GM21619 (cell line): ENCODE results near the gene THRA.
A peak's percentile ranks its signal among the peaks of the same experiment; 100 is the strongest.

Source experiments
- ATAC-seq: cut with Tn5 transposase; IDR thresholded peaks from one replicate; pipeline ENCODE4 v1.9.1; 2021; ENCODE audit not compliant: unreplicated experiment

Gene THRA

GRCh38 chr17:40079545-40079944, 16.8 kb downstream of the THRA start:
- ATAC-seq: no peak

- no peak for ATAC-seq
Observed at GRCh38 chr17:40084477-40084876, 21.7 kb downstream of the THRA start.

GRCh38 chr17:40086150-40087044, 23.6 kb downstream of the THRA start:
- no peak for ATAC-seq

- no peak for ATAC-seq
Observed at GRCh38 chr17:40087049-40087794, 24.5 kb downstream of the THRA start.

GRCh38 chr17:40087903-40088718, 25.3 kb downstream of the THRA start:
- no peak for ATAC-seq

- no peak for ATAC-seq
Observed at GRCh38 chr17:40089077-40089895, 26.5 kb downstream of the THRA start.

- no peak for ATAC-seq
Observed at GRCh38 chr17:40090237-40091119, 27.7 kb downstream of the THRA start.

- ATAC-seq: no peak
Observed at GRCh38 chr17:40091691-40092397, 29.1 kb downstream of the THRA start.

GRCh38 chr17:40092581-40092980, 29.8 kb downstream of the THRA start:
- ATAC-seq: no peak

GRCh38 chr17:40093005-40093579, 30.3 kb downstream of the THRA start:
- no peak for ATAC-seq

GRCh38 chr17:40093580-40094201, 30.9 kb downstream of the THRA start:
- no peak for ATAC-seq

GRCh38 chr17:40094874-40095273, 32.1 kb downstream of the THRA start:
- ATAC-seq: no peak

GRCh38 chr17:40095351-40095943, 32.7 kb downstream of the THRA start:
- ATAC-seq: no peak

GRCh38 chr17:40095944-40096791, 33.4 kb downstream of the THRA start:
- peak; percentile 38 for ATAC-seq

- ATAC-seq: no peak
Observed at GRCh38 chr17:40097087-40097486, 34.3 kb downstream of the THRA start.

- no peak for ATAC-seq
Observed at GRCh38 chr17:40097931-40098845, 35.4 kb downstream of the THRA start.
